Skeletal muscle cell (primary cell): ENCODE measurements around the gene TAF8.

Experiments used
- DNase-seq: peaks from one replicate; pipeline ENCODE4 v3.0.0-alpha.2; 2010; ENCODE audit warnings: low read depth
- H3K4me3 ChIP-seq: 2 replicates; pipeline ENCODE4 v1.5.1; 2011; ENCODE audit warnings: low read depth, mild to moderate bottlenecking, control low read depth, low read length, moderate library complexity

TAF8 gene

GRCh38 chr6:42049116-42049809 is 1.1 kb upstream of the TAF8 start:
- peak overlapping the region; percentile 71 for H3K4me3 ChIP-seq
- DNase-seq = no peak

- no peak for DNase-seq
- peak overlapping the region; percentile 72 for H3K4me3 ChIP-seq
Observed at GRCh38 chr6:42049948-42050296, 402 bp upstream of the TAF8 start.

GRCh38 chr6:42051268-42051653 is 937 bp downstream of the TAF8 start:
- no peak for DNase-seq
- peak overlapping the region; percentile 72 for H3K4me3 ChIP-seq

GRCh38 chr6:42053601-42054000 is 3.3 kb downstream of the TAF8 start:
- H3K4me3 ChIP-seq = no peak overlapping the region
- DNase-seq = no peak

- no peak for DNase-seq
- no peak overlapping the region for H3K4me3 ChIP-seq
Observed at GRCh38 chr6:42059743-42060142, 9.4 kb downstream of the TAF8 start.

GRCh38 chr6:42066156-42066675 is 15.9 kb downstream of the TAF8 start:
- no peak for DNase-seq
- no peak overlapping the region for H3K4me3 ChIP-seq

- no peak for DNase-seq
- H3K4me3 ChIP-seq = no peak overlapping the region
Observed at GRCh38 chr6:42068173-42068572, 17.8 kb downstream of the TAF8 start.

GRCh38 chr6:42068872-42069522 is 18.7 kb downstream of the TAF8 start:
- DNase-seq = no peak
- no peak overlapping the region for H3K4me3 ChIP-seq

- H3K4me3 ChIP-seq = no peak overlapping the region
- DNase-seq = no peak
Observed at GRCh38 chr6:42071881-42072583, 21.7 kb downstream of the TAF8 start.

- H3K4me3 ChIP-seq = no peak overlapping the region
- DNase-seq = no peak
Observed at GRCh38 chr6:42073287-42073686, 23.0 kb downstream of the TAF8 start.

- no peak overlapping the region for H3K4me3 ChIP-seq
Observed at GRCh38 chr6:42075159-42075838, 25.0 kb downstream of the TAF8 start.

GRCh38 chr6:42078386-42078785 is 28.1 kb downstream of the TAF8 start:
- no peak overlapping the region for H3K4me3 ChIP-seq
- DNase-seq = no peak

More at GRCh38 chr6:42075159-42075838, 25.0 kb downstream of the TAF8 start:
- no peak for DNase-seq

- no peak overlapping the region for H3K4me3 ChIP-seq
- no peak for DNase-seq
Observed at GRCh38 chr6:42079941-42080464, 29.7 kb downstream of the TAF8 start.

GRCh38 chr6:42083530-42083929 is 33.2 kb downstream of the TAF8 start:
- no peak for DNase-seq
- H3K4me3 ChIP-seq = no peak overlapping the region

- H3K4me3 ChIP-seq = no peak overlapping the region
- no peak for DNase-seq
Observed at GRCh38 chr6:42084889-42085288, 34.6 kb downstream of the TAF8 start.

- H3K4me3 ChIP-seq = no peak overlapping the region
- DNase-seq = no peak
Observed at GRCh38 chr6:42086046-42087035, 36.0 kb downstream of the TAF8 start.

GRCh38 chr6:42088101-42088591 is 37.8 kb downstream of the TAF8 start:
- no peak overlapping the region for H3K4me3 ChIP-seq
- no peak for DNase-seq
